Hepatocyte (in vitro differentiated cells): Measurements from ENCODE around the gene PRDM5. TPM values are rescaled to one million over a fixed set of nuclear protein-coding genes. Genes with fewer than 3 reads are reported as not detected.

Experiments used
- DNase-seq: peaks from one replicate; pipeline ENCODE4 v3.0.0-alpha.2; 2016; ENCODE audit warnings: low spot score
- H2AFZ ChIP-seq: fragments of 200-600 bp; sonication (generic); 2 replicates; pipeline ENCODE4 v1.6.0; 2016; ENCODE audit warnings: antibody characterized with exemption, mild to moderate bottlenecking
- H3K27ac ChIP-seq: fragments of 200-600 bp; sonication (generic); 2 replicates; pipeline ENCODE4 v1.5.1; 2016; ENCODE audit warnings: mild to moderate bottlenecking
- H3K27me3 ChIP-seq: fragments of 200-600 bp; sonication (generic); 2 replicates; pipeline ENCODE4 v1.6.1; 2016
- H3K36me3 ChIP-seq: fragments of 200-600 bp; sonication (generic); replicated peaks from 2 replicates; pipeline ENCODE4 v1.5.1; 2016; ENCODE audit warnings: low read depth; ENCODE audit not compliant: insufficient read depth
- H3K4me1 ChIP-seq: fragments of 200-600 bp; sonication (generic); 2 replicates; pipeline ENCODE4 v1.5.1; 2016; ENCODE audit warnings: mild to moderate bottlenecking, moderate library complexity; ENCODE audit not compliant: insufficient read depth
- H3K4me2 ChIP-seq: fragments of 200-600 bp; sonication (generic); 2 replicates; pipeline ENCODE4 v1.6.0; 2016
- H3K4me3 ChIP-seq: fragments of 200-600 bp; sonication (generic); 2 replicates; pipeline ENCODE4 v1.5.1; 2016; ENCODE audit warnings: mild to moderate bottlenecking
- H3K79me2 ChIP-seq: fragments of 200-600 bp; sonication (generic); 2 replicates; pipeline ENCODE4 v1.6.0; 2017; ENCODE audit warnings: mild to moderate bottlenecking
- H3K9me2 ChIP-seq: fragments of 200-600 bp; sonication (generic); replicated peaks from 2 replicates; pipeline ENCODE4 v1.6.0; 2017; ENCODE audit warnings: mild to moderate bottlenecking; ENCODE audit not compliant: insufficient read depth
- H3K9me3 ChIP-seq: fragments of 200-600 bp; sonication (generic); 2 replicates; pipeline ENCODE4 v1.5.1; 2016; ENCODE audit warnings: low read depth, mild to moderate bottlenecking
- H4K20me1 ChIP-seq: fragments of 200-600 bp; sonication (generic); 2 replicates; pipeline ENCODE4 v1.6.0; 2016; ENCODE audit warnings: mild to moderate bottlenecking; ENCODE audit not compliant: insufficient read depth, poor library complexity, severe bottlenecking
- EZH2 ChIP-seq: fragments of 200-600 bp; sonication (generic); IDR thresholded peaks from 2 replicates; pipeline ENCODE4 v1.6.1; 2016; ENCODE audit warnings: antibody characterized with exemption, mild to moderate bottlenecking, borderline replicate concordance
- EZH2phosphoT487 ChIP-seq: fragments of 200-600 bp; sonication (generic); IDR thresholded peaks from one replicate; pipeline ENCODE4 v1.6.1; 2018; ENCODE audit warnings: antibody characterized with exemption, mild to moderate bottlenecking, low read depth, moderate library complexity; ENCODE audit not compliant: unreplicated experiment, severe bottlenecking
- WGBS: methylation state at CpG from one replicate; pipeline ENCODE4 v1.1.6; 2016; ENCODE audit warnings: low lambda C conversion rate; ENCODE audit errors: missing lambda C conversion rate; 5-methylcytosine and 5-hydroxymethylcytosine counted together
- polyA plus RNA-seq: library from polyadenylated mRNA; unstranded; fragments of >200 nt; fragmentation: Nextera tagmentation; extraction: Ambion mirVana; gene quantifications from 2 replicates; pipeline ENCODE4 v1.2.1, GENCODE V29; 2016
- total RNA-seq: library from RNA; depleted of rRNA; stranded (reverse); fragments of >200 nt; gene quantifications from 2 replicates; pipeline ENCODE4 v1.2.3, GENCODE V29; 2014
- TF ChIP-seq, protein P1 (sequence below): fragments of 200-600 bp; sonication (generic); IDR thresholded peaks from 2 replicates; pipeline ENCODE4 v1.5.1; 2016; ENCODE audit warnings: antibody characterized with exemption, mild to moderate bottlenecking; ENCODE audit not compliant: poor library complexity

The PRDM5 gene
- total and polyA plus RNA-seq, 2 experiments from 2014 or later, result 4.2 to 21.2 TPM

DNA sequence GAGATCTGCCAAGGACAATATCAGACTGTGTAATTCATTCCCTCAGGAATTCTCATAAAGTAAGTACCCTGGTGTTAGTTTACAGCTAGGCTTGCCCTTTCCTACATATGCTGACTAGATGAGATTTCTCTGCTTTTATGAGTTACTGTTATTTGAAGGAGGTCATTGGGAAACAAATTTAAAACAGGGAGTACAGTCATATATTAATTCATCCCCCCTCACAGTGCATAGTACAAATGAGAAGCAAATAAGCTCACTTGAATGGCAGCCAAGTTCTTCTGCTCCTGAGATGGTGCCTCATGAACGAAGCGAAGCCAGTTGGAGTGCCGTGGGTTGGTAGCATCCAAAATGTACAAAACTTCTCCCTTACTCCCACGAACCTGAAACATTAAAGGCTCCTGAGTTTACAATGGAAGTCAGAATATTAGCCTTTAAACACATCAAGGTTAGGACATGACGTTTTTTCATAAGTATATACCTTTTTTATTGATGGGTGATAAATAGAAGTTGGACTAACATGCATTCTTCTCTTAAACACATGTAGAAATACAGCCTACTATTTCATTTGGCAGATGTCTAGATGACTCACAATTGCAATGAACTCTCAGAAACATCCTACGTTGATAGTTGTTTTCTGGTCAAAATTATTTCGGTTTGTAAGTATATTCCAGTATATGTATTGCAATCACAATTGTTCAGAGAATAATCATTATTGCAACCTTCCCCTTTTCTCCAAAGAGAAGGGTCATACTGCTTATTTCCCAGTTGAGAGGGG is 69.2 kb downstream of the PRDM5 start:
- Histone ChIP-seq H3K4me2 (no peak overlapping the region), H3K79me2 (no peaks in the 10 kb centered on the region), H3K9me3 (no peaks in the 10 kb centered on the region), H3K9me2 (no peaks in the 10 kb centered on the region), H3K36me3 (no peaks in the 10 kb centered on the region), H3K27me3 (no peaks in the 10 kb centered on the region), H4K20me1 (no peaks in the 10 kb centered on the region), H3K27ac (no peak overlapping the region), H3K4me3 (no peak overlapping the region), H2AFZ (no peak overlapping the region), H3K4me1 (no peaks in the 10 kb centered on the region)
- WGBS, result 76% methylated on average over 7 of the region's 7 CpGs
- TF ChIP-seq EZH2 (no peak), EZH2phosphoT487 (no peak)
- TF ChIP-seq, protein P1, sequence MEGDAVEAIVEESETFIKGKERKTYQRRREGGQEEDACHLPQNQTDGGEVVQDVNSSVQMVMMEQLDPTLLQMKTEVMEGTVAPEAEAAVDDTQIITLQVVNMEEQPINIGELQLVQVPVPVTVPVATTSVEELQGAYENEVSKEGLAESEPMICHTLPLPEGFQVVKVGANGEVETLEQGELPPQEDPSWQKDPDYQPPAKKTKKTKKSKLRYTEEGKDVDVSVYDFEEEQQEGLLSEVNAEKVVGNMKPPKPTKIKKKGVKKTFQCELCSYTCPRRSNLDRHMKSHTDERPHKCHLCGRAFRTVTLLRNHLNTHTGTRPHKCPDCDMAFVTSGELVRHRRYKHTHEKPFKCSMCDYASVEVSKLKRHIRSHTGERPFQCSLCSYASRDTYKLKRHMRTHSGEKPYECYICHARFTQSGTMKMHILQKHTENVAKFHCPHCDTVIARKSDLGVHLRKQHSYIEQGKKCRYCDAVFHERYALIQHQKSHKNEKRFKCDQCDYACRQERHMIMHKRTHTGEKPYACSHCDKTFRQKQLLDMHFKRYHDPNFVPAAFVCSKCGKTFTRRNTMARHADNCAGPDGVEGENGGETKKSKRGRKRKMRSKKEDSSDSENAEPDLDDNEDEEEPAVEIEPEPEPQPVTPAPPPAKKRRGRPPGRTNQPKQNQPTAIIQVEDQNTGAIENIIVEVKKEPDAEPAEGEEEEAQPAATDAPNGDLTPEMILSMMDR, result no peak
- no peak for DNase-seq

DNA sequence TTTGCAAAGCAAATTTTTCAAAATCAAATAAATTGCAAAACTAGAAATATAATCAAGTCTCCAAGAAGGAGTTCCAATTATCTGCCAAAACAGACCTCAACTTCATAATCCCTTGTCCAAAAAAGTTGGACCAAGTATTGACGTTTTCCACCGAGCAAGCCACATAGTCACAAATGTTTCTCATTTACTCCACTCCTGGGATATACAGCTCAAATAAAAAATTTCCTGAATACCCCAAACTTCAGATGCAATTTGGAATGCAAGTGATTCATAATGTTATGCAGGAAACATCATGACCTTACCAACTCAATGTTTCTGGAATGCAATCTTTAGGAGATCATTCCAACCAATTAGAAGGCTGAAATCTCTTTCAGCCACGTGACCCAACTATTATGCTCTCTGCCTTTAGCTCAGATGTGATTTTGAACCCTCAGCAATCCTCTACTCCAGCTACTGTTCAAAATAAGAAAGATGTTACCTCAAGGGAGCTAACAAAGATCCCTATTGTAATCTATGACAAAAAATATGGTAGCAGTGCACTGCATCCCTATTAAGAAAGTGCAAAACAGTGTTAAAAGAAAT is 72.4 kb downstream of the PRDM5 start:
- H3K9me2 ChIP-seq, result no peaks in the 10 kb centered on the region
- no peaks in the 10 kb centered on the region for H3K9me3 ChIP-seq
- no peaks in the 10 kb centered on the region for H4K20me1 ChIP-seq
- no peak overlapping the region for H2AFZ ChIP-seq
- no peak for DNase-seq
- WGBS, result 84% methylated on average over 3 of the region's 3 CpGs
- H3K4me3 ChIP-seq, result no peak overlapping the region
- TF ChIP-seq, protein P1, result no peak
- no peak for TF ChIP-seq EZH2phosphoT487
- no peak for TF ChIP-seq EZH2
- no peaks in the 10 kb centered on the region for H3K4me1 ChIP-seq
- H3K27me3 ChIP-seq, result no peaks in the 10 kb centered on the region
- no peaks in the 10 kb centered on the region for H3K79me2 ChIP-seq
- H3K27ac ChIP-seq, result no peak overlapping the region
- H3K4me2 ChIP-seq, result no peak overlapping the region
- H3K36me3 ChIP-seq, result no peaks in the 10 kb centered on the region

DNA sequence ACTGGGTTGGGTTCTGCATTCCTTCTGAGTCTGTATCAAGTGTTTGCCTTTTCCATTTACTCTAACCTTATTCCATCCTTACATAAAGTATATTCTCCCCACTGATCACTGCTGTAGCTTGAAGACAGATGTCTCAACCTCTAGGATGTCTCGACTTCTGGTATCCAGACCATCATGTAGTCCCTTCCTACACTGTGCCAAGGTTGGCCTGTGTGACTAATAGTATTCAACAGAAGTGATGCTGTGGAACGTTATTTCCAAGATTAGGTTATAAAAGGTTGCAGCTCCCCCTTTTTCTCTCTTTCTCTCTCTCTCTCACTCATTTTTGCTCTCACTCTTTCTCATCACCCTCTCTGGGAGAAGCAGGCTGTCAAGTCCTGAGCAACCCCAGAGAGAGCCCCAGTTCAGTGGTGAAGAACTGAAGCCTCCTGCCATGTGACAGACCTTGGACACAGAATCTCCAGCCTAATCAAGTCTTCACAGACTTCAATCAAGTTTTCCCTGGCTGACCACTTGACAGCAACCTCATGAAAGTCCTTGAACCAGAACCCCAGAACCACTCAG is 75.4 kb downstream of the PRDM5 start:
- TF ChIP-seq EZH2phosphoT487 (no peak), EZH2 (no peak)
- TF ChIP-seq, protein P1, result no peak
- no peaks in the 10 kb centered on the region for H3K27me3 ChIP-seq
- H3K4me3 ChIP-seq, result no peak overlapping the region
- no peak overlapping the region for H3K4me2 ChIP-seq
- no peaks in the 10 kb centered on the region for H4K20me1 ChIP-seq
- no peaks in the 10 kb centered on the region for H3K9me3 ChIP-seq
- no peaks in the 10 kb centered on the region for H3K79me2 ChIP-seq
- peaks cover 5% of the 10 kb centered on the region for H3K4me1 ChIP-seq
- no peak overlapping the region for H2AFZ ChIP-seq
- no peaks in the 10 kb centered on the region for H3K9me2 ChIP-seq
- no peak overlapping the region for H3K27ac ChIP-seq
- DNase-seq, result no peak
- H3K36me3 ChIP-seq, result no peaks in the 10 kb centered on the region
- WGBS, result 96% methylated on average over 2 of the region's 2 CpGs
